HEK293 (cell line): ENCODE data around the gene MYL7.

ENCODE experiments used
- CTCF ChIA-PET: fragments of 350-600 bp; formaldehyde crosslinking; extraction: SDS; loops from one replicate; lab custom pipeline; 2021; ENCODE audit warnings: antibody characterized with exemption; lab: Yijun Ruan, JAX
- POLR2A ChIA-PET: fragments of 300-600 bp; formaldehyde crosslinking; extraction: SDS; loops from one replicate; lab custom pipeline; 2020; ENCODE audit warnings: antibody characterized with exemption, inconsistent platforms; lab: Yijun Ruan, JAX
- H3K27ac ChIP-seq: fragments of 200-500 bp; sonication (Bioruptor generic); 2 replicates; pipeline ENCODE4 v1.5.1; 2014; ENCODE audit warnings: low read depth, low read length, control low read depth, inconsistent platforms; ENCODE audit errors: extremely low read depth
- H3K36me3 ChIP-seq, 2 experiments: fragments of 200-500 bp in 1 of 2; sonication (Bioruptor generic) in 1 of 2; 1 replicate in 1 of 2; 2 replicates in 1 of 2; pipeline ENCODE4 v1.5.1; 2014 to 2017; ENCODE audit warnings: inconsistent platforms in 2 of 2, low read length in 2 of 2; ENCODE audit not compliant: control insufficient read depth in 2 of 2, insufficient read depth in 1 of 2
- H3K4me1 ChIP-seq: fragments of 200-500 bp; sonication (Bioruptor generic); 2 replicates; pipeline ENCODE4 v1.5.1; 2014; ENCODE audit warnings: mild to moderate bottlenecking, low read length, inconsistent platforms; ENCODE audit not compliant: control insufficient read depth, insufficient read depth
- H3K4me3 ChIP-seq: 2 replicates; pipeline ENCODE4 v1.5.1; 2011; ENCODE audit warnings: low read depth, mild to moderate bottlenecking, control low read depth, low read length, moderate library complexity
- H3K9me3 ChIP-seq: fragments of 200-500 bp; sonication (Bioruptor generic); 2 replicates; pipeline ENCODE4 v1.5.1; 2014; ENCODE audit warnings: low read depth, low read length, inconsistent platforms; ENCODE audit not compliant: control insufficient read depth, insufficient read depth
- FEZF1 ChIP-seq: fragments of 450-650 bp; formaldehyde crosslinking; IDR thresholded peaks from 2 replicates; pipeline ENCODE4 v1.5.1; 2016; ENCODE audit warnings: missing biosample characterization, missing genetic modification characterization
- KLF8 ChIP-seq: fragments of 450-650 bp; formaldehyde crosslinking; IDR thresholded peaks from 2 replicates; pipeline ENCODE4 v1.5.1; 2016; ENCODE audit warnings: missing biosample characterization, missing genetic modification characterization
- REST ChIP-seq: fragments of 450-650 bp; formaldehyde crosslinking; IDR thresholded peaks from 2 replicates; pipeline ENCODE4 v1.5.1; 2016; ENCODE audit warnings: missing biosample characterization, missing genetic modification characterization
- SCRT2 ChIP-seq: fragments of 450-650 bp; formaldehyde crosslinking; IDR thresholded peaks from 2 replicates; pipeline ENCODE4 v1.5.1; 2016; ENCODE audit warnings: missing biosample characterization, missing genetic modification characterization
- ZBTB8A ChIP-seq: fragments of 450-650 bp; formaldehyde crosslinking; IDR thresholded peaks from 2 replicates; pipeline ENCODE4 v1.5.1; 2016; ENCODE audit warnings: missing biosample characterization, missing genetic modification characterization
- ZNF10 ChIP-seq: fragments of 450-650 bp; formaldehyde crosslinking; IDR thresholded peaks from 2 replicates; pipeline ENCODE4 v1.5.1; 2017; ENCODE audit warnings: missing biosample characterization, missing genetic modification characterization
- ZNF23 ChIP-seq: fragments of 450-650 bp; formaldehyde crosslinking; IDR thresholded peaks from 2 replicates; pipeline ENCODE4 v1.5.1; 2016; ENCODE audit warnings: missing biosample characterization, missing genetic modification characterization, borderline replicate concordance
- ZNF354C ChIP-seq: fragments of 450-650 bp; formaldehyde crosslinking; IDR thresholded peaks from 2 replicates; pipeline ENCODE4 v1.5.1; 2016; ENCODE audit warnings: missing biosample characterization, missing genetic modification characterization, low read depth, borderline replicate concordance
- ZNF366 ChIP-seq: fragments of 450-650 bp; formaldehyde crosslinking; conservative IDR thresholded peaks from 2 replicates; pipeline ENCODE4 v1.5.1; 2016; ENCODE audit warnings: missing biosample characterization, missing genetic modification characterization
- ZNF404 ChIP-seq: fragments of 450-650 bp; formaldehyde crosslinking; IDR thresholded peaks from 2 replicates; pipeline ENCODE4 v1.5.1; 2017; ENCODE audit warnings: missing biosample characterization, missing genetic modification characterization
- ZNF501 ChIP-seq: fragments of 450-650 bp; formaldehyde crosslinking; IDR thresholded peaks from 2 replicates; pipeline ENCODE4 v1.5.1; 2016; ENCODE audit warnings: missing biosample characterization, missing genetic modification characterization
- ZNF558 ChIP-seq: fragments of 450-650 bp; formaldehyde crosslinking; IDR thresholded peaks from 2 replicates; pipeline ENCODE4 v1.5.1; 2016; ENCODE audit warnings: missing biosample characterization, missing genetic modification characterization
- ZNF624 ChIP-seq: fragments of 450-650 bp; formaldehyde crosslinking; IDR thresholded peaks from 2 replicates; pipeline ENCODE4 v1.5.1; 2017; ENCODE audit warnings: missing biosample characterization, missing genetic modification characterization
- TF ChIP-seq, protein P1 (sequence below): fragments of 450-650 bp; formaldehyde crosslinking; IDR thresholded peaks from 2 replicates; pipeline ENCODE4 v1.5.1; 2017; ENCODE audit warnings: missing biosample characterization, mild to moderate bottlenecking, missing genetic modification characterization, moderate library complexity
- TF ChIP-seq, protein P2 (sequence below): fragments of 450-650 bp; formaldehyde crosslinking; IDR thresholded peaks from 2 replicates; pipeline ENCODE4 v1.5.1; 2016; ENCODE audit warnings: missing biosample characterization, missing genetic modification characterization, borderline replicate concordance
- TF ChIP-seq, protein P3 (sequence below): fragments of 450-650 bp; formaldehyde crosslinking; IDR thresholded peaks from 2 replicates; pipeline ENCODE4 v1.5.1; 2016; ENCODE audit warnings: missing biosample characterization, missing genetic modification characterization
- TF ChIP-seq, protein P4 (sequence below): fragments of 450-650 bp; formaldehyde crosslinking; IDR thresholded peaks from 2 replicates; pipeline ENCODE4 v1.5.1; 2017; ENCODE audit warnings: missing biosample characterization, missing genetic modification characterization

MYL7 gene

DNA sequence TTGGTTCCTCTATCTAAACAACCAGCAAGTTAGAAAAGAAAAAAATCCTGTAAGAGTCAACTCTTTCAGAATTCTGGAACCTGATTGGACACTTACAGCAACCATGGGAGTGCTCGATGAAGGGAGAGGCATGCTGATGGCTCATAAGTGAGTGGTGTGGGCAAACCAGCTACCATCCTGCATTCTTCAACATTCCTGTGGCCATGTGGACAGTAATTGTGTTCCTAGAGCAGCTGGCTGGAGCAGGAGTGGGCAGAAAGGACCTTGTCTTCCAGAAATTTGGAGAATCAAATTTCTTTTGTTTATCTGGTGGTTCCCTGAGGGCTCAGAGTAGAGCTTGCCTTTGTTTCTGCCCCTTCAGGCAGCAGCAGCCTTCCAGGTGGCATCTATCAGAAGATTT, 22.5 kb upstream of the MYL7 start (continued):
- TF ChIP-seq, protein P1, sequence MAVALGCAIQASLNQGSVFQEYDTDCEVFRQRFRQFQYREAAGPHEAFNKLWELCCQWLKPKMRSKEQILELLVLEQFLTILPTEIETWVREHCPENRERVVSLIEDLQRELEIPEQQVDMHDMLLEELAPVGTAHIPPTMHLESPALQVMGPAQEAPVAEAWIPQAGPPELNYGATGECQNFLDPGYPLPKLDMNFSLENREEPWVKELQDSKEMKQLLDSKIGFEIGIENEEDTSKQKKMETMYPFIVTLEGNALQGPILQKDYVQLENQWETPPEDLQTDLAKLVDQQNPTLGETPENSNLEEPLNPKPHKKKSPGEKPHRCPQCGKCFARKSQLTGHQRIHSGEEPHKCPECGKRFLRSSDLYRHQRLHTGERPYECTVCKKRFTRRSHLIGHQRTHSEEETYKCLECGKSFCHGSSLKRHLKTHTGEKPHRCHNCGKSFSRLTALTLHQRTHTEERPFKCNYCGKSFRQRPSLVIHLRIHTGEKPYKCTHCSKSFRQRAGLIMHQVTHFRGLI (tag by site-specific recombination): no peak
- TF ChIP-seq, protein P2, sequence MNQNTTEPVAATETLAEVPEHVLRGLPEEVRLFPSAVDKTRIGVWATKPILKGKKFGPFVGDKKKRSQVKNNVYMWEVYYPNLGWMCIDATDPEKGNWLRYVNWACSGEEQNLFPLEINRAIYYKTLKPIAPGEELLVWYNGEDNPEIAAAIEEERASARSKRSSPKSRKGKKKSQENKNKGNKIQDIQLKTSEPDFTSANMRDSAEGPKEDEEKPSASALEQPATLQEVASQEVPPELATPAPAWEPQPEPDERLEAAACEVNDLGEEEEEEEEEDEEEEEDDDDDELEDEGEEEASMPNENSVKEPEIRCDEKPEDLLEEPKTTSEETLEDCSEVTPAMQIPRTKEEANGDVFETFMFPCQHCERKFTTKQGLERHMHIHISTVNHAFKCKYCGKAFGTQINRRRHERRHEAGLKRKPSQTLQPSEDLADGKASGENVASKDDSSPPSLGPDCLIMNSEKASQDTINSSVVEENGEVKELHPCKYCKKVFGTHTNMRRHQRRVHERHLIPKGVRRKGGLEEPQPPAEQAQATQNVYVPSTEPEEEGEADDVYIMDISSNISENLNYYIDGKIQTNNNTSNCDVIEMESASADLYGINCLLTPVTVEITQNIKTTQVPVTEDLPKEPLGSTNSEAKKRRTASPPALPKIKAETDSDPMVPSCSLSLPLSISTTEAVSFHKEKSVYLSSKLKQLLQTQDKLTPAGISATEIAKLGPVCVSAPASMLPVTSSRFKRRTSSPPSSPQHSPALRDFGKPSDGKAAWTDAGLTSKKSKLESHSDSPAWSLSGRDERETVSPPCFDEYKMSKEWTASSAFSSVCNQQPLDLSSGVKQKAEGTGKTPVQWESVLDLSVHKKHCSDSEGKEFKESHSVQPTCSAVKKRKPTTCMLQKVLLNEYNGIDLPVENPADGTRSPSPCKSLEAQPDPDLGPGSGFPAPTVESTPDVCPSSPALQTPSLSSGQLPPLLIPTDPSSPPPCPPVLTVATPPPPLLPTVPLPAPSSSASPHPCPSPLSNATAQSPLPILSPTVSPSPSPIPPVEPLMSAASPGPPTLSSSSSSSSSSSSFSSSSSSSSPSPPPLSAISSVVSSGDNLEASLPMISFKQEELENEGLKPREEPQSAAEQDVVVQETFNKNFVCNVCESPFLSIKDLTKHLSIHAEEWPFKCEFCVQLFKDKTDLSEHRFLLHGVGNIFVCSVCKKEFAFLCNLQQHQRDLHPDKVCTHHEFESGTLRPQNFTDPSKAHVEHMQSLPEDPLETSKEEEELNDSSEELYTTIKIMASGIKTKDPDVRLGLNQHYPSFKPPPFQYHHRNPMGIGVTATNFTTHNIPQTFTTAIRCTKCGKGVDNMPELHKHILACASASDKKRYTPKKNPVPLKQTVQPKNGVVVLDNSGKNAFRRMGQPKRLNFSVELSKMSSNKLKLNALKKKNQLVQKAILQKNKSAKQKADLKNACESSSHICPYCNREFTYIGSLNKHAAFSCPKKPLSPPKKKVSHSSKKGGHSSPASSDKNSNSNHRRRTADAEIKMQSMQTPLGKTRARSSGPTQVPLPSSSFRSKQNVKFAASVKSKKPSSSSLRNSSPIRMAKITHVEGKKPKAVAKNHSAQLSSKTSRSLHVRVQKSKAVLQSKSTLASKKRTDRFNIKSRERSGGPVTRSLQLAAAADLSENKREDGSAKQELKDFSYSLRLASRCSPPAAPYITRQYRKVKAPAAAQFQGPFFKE (tag by site-specific recombination): no peak
- TF ChIP-seq ZNF404 (tag by site-specific recombination): no peak
- no peak for TF ChIP-seq REST (tag by site-specific recombination)

DNA sequence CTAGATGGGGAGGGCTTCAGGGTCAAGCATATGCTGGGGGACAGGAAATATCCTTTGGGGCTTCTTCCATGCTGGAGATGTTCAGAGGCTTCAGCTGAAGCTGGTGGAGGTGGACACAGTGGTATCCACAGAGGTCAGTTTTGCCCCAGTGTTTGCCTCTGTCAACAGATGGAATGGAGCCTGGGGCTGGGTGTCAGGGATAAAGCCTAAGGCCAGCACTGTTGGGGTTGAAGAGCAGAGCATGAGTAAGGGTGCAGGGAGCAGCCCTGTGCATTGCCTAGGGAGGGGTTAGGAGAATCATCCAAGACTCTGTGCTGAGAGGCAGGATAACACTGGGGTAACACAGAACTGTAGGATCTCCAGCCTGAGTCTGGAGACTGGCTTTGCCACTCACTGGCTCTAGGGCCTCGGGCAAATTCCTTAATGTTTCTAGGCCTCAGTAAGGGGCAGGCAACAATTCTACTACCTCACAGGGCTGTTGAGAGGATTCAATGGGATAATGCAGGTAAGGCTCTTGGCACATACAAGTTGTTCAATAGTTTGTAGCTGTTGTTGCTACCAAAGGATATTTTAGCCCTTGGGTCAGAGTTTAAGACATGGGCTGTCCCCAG, 21.8 kb upstream of the MYL7 start:
- Histone ChIP-seq H3K36me3 (no peaks in the 10 kb centered on the region), H3K27ac (no peak overlapping the region), H3K9me3 (no peaks in the 10 kb centered on the region), H3K4me1 (no peaks in the 10 kb centered on the region)
- CTCF ChIA-PET: interaction anchor here (0.6 to 1.2 kb wide), 3 partner anchors 33 to 72 kb away, joined by 3 to 5 read pairs (median 3); no protein-coding TSS in a partner anchor
- TF ChIP-seq, protein P3, sequence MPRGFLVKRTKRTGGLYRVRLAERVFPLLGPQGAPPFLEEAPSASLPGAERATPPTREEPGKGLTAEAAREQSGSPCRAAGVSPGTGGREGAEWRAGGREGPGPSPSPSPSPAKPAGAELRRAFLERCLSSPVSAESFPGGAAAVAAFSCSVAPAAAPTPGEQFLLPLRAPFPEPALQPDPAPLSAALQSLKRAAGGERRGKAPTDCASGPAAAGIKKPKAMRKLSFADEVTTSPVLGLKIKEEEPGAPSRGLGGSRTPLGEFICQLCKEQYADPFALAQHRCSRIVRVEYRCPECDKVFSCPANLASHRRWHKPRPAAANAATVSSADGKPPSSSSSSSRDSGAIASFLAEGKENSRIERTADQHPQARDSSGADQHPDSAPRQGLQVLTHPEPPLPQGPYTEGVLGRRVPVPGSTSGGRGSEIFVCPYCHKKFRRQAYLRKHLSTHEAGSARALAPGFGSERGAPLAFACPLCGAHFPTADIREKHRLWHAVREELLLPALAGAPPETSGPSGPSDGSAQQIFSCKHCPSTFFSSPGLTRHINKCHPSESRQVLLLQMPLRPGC: no peak
- no peak for TF ChIP-seq ZNF354C (tag by site-specific recombination)
- TF ChIP-seq, all 188 proteins: peak for 0
- POLR2A ChIA-PET: no interaction called here
- H3K4me3 ChIP-seq: no peak overlapping the region

- Histone ChIP-seq H3K4me3 (no peak overlapping the region), H3K36me3 (no peaks in the 10 kb centered on the region), H3K9me3 (no peaks in the 10 kb centered on the region), H3K4me1 (no peaks in the 10 kb centered on the region), H3K27ac (no peak overlapping the region)
- CTCF ChIA-PET: no interaction called here
- POLR2A ChIA-PET: no interaction called here
- TF ChIP-seq, protein P4, sequence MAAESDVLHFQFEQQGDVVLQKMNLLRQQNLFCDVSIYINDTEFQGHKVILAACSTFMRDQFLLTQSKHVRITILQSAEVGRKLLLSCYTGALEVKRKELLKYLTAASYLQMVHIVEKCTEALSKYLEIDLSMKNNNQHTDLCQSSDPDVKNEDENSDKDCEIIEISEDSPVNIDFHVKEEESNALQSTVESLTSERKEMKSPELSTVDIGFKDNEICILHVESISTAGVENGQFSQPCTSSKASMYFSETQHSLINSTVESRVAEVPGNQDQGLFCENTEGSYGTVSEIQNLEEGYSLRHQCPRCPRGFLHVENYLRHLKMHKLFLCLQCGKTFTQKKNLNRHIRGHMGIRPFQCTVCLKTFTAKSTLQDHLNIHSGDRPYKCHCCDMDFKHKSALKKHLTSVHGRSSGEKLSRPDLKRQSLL (tag by site-specific recombination): no peak
- TF ChIP-seq ZNF501 (tag by site-specific recombination) (no peak), ZNF624 (tag by site-specific recombination) (no peak), FEZF1 (tag by site-specific recombination) (no peak), SCRT2 (no peak), ZNF10 (tag by site-specific recombination) (no peak), ZBTB8A (tag by site-specific recombination) (no peak), KLF8 (no peak), ZNF366 (tag by site-specific recombination) (no peak), ZNF558 (no peak), ZNF23 (tag by site-specific recombination) (no peak)
Observed at GRCh38 chr7:44162179-44162578, 21.0 kb upstream of the MYL7 start.
